GM10847 (cell line): Measurements from ENCODE around the gene FRMPD1.

ENCODE experiments used
- POLR2A ChIP-seq: IDR thresholded peaks from 2 replicates; pipeline ENCODE4 v1.6.1; 2011; ENCODE audit not compliant: insufficient read length; ENCODE audit errors: extremely low read depth

Gene FRMPD1

GRCh38 chr9:37650299-37650872 lies 368 bp upstream of the FRMPD1 start:
- TF ChIP-seq POLR2A = no peak

DNA sequence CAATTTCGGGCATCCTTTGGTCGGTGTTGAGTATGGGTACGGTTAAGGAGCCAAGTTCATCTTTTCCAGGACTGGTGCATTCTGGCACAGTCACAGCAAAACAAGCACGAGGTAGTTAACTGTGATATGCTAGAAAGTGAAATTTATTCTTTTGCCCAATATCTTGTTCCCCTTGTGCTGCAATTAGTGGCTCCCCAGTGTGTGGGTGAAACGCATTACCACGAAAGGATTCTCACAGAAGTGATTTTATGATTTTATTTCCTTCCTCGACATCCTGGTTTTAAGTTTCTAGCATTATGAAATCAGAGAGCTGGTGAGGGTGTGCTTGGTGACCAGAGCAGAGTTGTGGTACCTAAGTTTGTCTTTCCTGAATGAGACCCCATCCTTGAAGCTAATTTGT lies 1.5 kb downstream of the FRMPD1 start:
- no peak for TF ChIP-seq POLR2A

DNA sequence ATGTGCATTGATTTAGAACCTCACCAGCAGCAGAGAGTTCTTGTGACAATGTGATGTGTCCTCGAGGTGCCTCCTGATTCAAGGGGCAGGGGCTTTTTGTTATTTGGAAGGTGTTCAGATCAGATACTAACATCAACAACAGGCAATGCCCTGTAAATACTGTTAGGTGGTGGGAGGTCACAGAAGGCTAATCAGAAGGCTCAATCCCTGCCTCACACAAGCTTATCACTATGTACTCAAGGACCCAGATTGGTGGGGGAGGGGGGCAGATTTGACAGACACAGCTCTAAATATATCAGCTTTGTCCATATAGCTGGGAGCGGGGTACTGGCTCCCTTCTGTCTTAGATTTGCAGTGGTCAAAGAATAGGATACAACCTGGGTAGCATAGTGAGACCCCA lies 2.6 kb downstream of the FRMPD1 start:
- TF ChIP-seq POLR2A = no peak

DNA sequence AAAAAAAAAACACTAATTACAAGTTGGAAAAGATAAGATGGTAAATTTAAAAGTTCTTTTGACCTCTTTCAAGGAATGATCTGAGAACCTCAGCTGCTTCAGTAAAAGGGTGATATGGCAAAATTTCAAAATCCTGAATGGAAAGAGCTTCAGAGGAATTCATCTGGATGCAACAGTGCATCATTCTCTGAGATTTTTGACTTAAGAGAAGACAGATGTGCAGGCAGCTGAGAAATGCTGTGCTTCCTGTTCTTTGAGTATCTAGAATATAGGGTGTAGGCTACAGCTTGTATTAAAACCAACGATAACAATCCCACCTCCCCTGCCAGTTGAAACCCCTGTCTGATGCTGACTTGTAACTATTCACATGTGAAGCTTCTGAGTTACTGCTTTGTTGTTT lies 6.2 kb downstream of the FRMPD1 start:
- no peak for TF ChIP-seq POLR2A

- TF ChIP-seq POLR2A = no peak
Observed at GRCh38 chr9:37660691-37661090, 9.9 kb downstream of the FRMPD1 start.

GRCh38 chr9:37663926-37664325 lies 13.2 kb downstream of the FRMPD1 start:
- TF ChIP-seq POLR2A = no peak

GRCh38 chr9:37667706-37668105 lies 17.0 kb downstream of the FRMPD1 start:
- TF ChIP-seq POLR2A = no peak

DNA sequence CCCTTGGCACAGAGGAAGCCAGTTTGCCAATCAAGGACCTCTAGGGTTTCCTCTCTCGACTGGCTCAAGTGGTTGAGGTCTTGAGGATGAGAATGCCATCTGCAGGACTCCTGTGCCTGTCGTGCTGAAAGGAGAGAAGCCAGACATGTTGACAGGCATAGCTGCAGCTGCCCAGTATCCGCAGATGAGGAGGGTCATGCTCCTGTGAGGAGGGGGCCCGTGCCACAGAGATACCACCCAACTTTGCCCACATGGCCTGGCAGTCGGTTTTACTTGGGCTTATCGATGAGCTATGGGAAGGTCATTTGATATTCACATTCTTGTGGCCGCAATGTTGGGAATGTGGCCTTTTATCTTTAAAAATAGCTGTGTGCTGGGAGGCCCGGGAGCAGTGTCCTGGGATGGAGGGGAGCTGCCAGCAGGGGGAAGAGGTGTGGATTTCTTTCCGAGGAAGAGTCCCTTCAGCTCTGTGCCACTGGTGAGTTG lies 17.4 kb downstream of the FRMPD1 start:
- TF ChIP-seq POLR2A = no peak

DNA sequence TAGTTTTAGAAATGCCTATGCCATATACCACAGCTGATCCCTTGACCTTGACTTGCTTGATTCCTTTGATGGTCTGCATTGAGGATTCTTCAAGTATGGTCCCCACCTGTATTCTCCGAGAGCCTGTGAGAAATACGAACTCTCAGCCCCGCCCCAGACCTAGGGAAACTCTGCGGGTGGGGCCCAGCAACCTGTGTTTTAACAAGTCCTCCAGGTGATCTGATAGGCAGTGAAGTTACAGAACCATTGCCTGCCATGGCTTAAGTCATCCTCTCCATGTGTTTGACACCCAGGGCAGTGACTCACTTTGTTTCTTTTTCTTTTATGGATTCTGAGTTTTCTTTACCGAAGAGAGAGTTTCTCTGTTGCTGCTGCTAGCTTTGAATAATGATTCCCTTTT lies 18.5 kb downstream of the FRMPD1 start:
- TF ChIP-seq POLR2A = no peak

DNA sequence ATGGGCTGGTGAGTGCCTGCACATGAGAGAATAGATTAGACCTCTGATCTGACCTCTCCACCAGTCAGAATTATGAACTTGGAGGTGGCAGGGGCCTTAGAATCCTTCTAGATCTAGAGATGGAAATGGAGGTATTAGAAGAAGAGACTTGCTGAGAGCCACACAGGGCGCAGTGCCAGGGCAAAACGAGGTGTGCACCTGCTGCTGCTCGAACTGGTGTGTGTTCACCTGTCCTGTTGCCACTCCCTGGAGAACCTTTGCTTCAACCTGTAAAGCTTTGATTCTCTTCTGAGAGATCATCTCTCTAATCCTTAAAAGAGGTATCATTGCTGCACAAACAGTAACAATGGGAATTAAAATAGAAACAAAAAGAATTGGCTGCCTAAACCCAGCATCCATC lies 24.9 kb downstream of the FRMPD1 start:
- no peak for TF ChIP-seq POLR2A

GRCh38 chr9:37676411-37676830 lies 25.7 kb downstream of the FRMPD1 start:
- no peak for TF ChIP-seq POLR2A

GRCh38 chr9:37677435-37677834 lies 26.7 kb downstream of the FRMPD1 start:
- no peak for TF ChIP-seq POLR2A

GRCh38 chr9:37678789-37679273 lies 28.1 kb downstream of the FRMPD1 start:
- TF ChIP-seq POLR2A = no peak

DNA sequence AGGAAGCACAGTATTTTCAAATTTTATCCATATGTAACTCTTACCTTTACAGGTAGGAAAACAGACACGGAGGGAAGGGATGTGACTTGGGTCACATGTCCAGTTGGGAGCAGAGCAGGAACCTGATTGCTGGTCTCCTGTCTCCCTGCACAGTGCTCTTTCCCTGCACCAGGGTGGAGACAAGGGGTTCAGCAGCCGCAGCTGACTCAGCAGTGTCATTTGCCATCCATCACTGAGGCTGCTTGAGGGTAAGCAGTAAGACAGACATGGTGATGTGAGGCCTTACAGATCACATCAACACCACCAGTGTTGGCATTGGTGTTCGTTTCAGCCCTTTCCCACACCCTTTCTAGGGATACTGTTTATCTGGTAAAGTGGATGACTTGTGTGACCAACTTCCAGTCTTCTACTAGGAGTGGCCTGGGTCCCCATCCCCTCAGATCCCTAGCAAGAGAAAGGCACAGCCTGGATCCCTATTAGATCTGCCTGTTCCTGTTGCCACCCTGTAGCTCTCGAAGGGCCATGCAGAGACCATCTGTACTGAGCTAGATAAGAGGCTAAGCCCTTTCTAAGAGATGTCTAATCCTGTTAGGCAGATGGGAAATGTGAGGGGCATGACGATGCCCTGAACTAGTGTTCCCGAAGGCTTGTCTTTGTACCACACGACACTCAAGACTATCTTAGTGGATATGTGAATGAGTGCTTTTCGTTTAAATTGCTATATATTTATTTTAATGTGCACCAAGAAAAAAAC lies 29.1 kb downstream of the FRMPD1 start:
- TF ChIP-seq POLR2A = no peak

DNA sequence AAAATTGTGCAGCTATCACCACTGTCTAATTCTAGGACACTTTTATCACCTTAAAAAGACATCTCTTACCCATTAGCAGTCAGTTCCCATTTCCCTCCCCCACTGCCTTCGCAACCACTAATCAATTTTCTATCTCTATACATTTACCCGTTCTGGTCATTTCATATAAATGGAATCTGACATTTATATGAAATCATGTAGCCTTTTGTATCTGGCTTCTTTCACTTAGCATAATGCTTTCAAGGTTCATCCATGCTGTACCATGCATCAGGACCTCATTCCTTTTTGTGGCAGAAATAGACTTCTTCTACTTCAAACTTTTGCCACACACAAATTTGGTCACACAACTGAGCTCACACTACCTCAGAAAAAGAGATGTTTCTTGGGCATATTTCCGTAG lies 32.2 kb downstream of the FRMPD1 start:
- TF ChIP-seq POLR2A = no peak

GRCh38 chr9:37683531-37684371 lies 33.0 kb downstream of the FRMPD1 start:
- TF ChIP-seq POLR2A = no peak
